GM18505 (cell line): ENCODE results near the gene NEO1.
"Not testable (repeated sequence)": the region's sequence is repeated elsewhere in the genome, so short reads cannot be mapped to it uniquely, and the experiment has no call there.

Experiments used
- ATAC-seq: cut with Tn5 transposase; IDR thresholded peaks from one replicate; pipeline ENCODE4 v1.9.1; 2021; ENCODE audit not compliant: unreplicated experiment
- POLR2A ChIP-seq: IDR thresholded peaks from 4 replicates; pipeline ENCODE4 v1.6.1; 2011; ENCODE audit warnings: borderline replicate concordance; ENCODE audit not compliant: insufficient read depth, insufficient read length; ENCODE audit errors: extremely low read depth

Gene NEO1

GRCh38 chr15:73273181-73274002 lies 221.1 kb downstream of the NEO1 start:
- no peak for ATAC-seq
- TF ChIP-seq POLR2A = no peak

DNA sequence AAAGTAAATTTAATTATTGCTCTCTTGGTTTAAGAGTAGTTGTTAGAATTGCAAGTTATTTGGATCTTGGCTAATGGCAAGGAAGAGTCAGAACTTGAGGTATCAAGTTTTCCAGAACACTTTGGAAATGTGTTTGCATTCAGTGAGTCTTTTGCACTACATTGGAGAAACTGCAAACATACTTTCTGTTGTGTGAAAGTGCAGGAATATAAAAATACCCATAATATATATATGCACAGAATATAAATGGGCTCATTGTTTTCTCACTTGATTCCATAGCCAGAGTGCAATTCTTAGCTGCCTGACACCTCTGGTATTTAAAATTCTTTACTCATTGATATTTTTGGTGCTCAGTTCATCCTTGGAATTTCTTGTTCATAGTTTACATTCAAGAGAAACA lies 223.6 kb downstream of the NEO1 start:
- TF ChIP-seq POLR2A = no peak
- ATAC-seq = no peak

- TF ChIP-seq POLR2A = no peak
- ATAC-seq = no peak
These were observed 230.5 kb downstream of the NEO1 start for GRCh38 chr15:73282567-73283365.

- no peak for ATAC-seq
- no peak for TF ChIP-seq POLR2A
These were observed 231.2 kb downstream of the NEO1 start for GRCh38 chr15:73283366-73283962.

DNA sequence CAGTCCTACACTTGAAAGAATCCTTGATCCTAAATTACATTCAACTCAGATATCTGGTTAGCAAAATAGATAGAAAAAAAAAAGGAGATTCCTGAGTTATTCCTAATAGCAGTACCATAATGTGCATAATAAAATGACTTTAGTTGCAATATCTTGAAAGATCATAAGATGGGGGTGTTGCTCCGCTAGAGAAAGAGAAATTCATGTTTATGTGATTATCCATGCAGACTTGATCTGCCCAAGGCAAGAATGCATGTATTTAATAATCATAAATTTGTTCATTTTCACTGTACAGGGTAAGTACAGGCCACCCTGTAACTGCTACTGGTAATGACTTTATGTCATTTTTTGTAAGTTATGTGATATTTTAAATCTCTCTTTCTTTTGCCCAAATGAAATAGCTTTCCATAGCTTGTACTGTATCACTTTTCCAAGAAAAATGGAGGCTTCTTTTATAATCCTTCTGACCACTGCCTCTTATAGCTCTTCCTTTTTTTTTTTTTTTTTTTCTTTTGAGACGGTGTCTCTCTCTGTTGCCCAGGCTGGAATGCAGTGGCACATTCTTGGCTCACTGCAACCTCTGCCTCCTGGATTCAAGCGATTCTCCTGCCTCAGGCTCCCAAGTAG lies 231.9 kb downstream of the NEO1 start:
- TF ChIP-seq POLR2A = no peak
- ATAC-seq = no peak

DNA sequence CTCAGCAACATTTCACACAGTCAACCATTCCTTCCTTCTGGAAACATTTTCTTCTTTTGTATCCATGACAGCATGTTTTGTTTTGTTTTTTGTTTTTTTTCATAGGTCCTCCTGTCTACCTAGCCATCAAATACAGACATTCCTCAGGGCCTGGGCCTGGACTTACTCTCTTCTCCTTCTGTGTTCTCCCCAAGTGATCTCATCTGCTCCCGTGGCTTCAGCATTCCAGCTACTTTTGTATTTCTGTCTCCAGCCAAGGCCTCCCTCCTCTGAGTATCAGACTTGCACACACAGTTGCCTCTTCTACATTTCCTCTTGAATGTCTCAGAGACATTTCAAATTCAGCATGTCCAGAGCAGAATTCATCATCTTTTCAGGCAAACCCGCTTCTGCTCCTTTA lies 234.0 kb downstream of the NEO1 start:
- no peak for ATAC-seq
- TF ChIP-seq POLR2A = no peak

- TF ChIP-seq POLR2A = no peak
These were observed 234.8 kb downstream of the NEO1 start for GRCh38 chr15:73287019-73287418.

DNA sequence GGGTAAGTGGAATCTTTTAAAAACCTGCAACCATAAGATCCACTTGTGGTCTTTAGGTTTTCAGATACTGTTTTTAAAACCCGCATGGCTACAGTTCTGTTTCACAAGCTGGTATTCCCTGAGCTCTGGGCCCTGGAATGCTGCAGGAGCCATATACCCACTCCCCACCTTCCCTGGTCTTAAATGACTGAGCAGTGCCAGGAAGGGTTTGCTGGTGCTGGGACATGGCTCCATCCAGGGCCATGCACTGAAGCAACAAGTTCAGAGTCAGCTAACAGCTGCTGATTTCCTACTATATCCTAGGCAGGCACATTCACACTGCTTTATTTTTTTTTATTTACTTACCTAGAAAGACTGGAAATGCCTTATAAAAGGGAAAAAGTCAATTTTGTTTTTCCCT lies 239.2 kb downstream of the NEO1 start:
- TF ChIP-seq POLR2A = no peak
- ATAC-seq = no peak

More at GRCh38 chr15:73287019-73287418, 234.8 kb downstream of the NEO1 start:
- no peak for ATAC-seq

- no peak for TF ChIP-seq POLR2A
- ATAC-seq = no peak
These were observed 241.5 kb downstream of the NEO1 start for GRCh38 chr15:73293773-73294172.

DNA sequence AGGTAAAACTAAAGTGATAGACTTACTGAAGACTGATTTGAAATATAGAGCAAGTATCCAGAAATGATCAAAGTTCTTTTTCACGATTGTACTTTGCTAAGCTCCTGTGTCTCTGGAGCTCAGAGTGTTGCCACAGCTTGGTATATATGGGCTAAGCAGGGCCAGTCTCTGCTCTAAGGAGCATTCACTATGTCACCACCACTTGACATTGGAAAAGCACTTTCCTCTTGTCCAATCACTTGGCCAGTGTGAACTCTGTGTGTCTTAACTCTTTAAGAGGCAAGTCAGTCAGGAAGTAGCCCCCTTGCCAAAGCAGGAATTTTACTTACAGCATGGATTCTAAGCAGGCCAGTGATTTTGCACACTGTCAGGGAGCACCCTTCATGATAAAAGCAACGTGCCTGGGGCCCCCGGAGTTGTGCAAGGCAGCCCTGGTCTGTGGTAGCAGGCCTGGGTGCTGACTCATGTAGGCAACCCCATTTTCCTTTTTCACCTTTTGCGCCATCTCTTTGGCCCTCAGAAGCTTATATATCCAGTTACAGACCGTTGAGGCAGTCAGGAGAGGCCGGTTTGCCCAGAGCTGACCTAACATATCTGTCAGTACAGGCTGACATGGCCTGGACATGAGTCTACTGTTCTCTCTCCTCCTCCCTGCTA lies 243.5 kb downstream of the NEO1 start:
- no peak for ATAC-seq
- TF ChIP-seq POLR2A = no peak

DNA sequence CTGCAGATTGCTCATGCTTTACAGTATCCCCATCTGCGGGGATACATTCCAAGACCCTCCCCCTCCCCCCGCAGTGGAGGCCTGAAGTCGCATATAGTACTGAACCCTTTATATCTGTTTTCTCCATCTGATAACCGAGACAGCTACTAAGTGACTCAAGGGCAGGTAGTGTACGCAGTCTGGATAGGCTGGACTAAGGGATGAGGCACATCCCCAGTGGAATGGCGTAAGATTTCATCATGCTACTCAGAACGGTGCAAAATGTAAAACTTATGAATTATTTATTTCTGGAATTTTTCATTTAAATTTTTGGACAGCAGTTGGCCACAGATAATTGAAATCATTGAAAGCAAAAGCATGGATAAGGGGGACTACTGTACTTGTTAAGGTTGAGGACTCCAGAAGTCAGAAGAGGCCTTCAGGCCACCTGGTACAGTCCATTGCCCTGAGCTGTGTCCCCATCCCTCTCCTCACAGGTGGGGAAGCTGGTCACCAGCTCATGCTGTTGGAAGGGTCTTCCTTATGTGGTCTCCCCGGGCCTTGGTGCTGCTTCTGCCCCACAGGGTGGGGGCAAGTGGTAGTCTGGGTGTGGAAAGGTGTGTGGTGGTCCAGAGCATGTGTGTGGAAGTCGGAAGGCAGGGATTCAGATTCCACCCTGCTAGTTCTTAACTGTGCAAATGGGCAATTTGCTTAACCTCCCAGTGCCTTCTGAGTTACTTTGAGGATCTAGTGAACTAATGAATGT lies 244.5 kb downstream of the NEO1 start:
- no peak for TF ChIP-seq POLR2A

GRCh38 chr15:73298522-73299245 lies 246.4 kb downstream of the NEO1 start:
- no peak for TF ChIP-seq POLR2A
- no peak for ATAC-seq

More for the DNA sequence above, 244.5 kb downstream of the NEO1 start:
- ATAC-seq = no peak

GRCh38 chr15:73300286-73300685 lies 248.0 kb downstream of the NEO1 start:
- ATAC-seq = not testable (repeated sequence)
